NCI-H82 (cell line): ENCODE measurements around the gene HHLA2.

Source experiments
- DNase-seq: peaks from one replicate; lab custom pipeline; 2025; lab: John Stamatoyannopoulos, UW

Gene HHLA2

DNA sequence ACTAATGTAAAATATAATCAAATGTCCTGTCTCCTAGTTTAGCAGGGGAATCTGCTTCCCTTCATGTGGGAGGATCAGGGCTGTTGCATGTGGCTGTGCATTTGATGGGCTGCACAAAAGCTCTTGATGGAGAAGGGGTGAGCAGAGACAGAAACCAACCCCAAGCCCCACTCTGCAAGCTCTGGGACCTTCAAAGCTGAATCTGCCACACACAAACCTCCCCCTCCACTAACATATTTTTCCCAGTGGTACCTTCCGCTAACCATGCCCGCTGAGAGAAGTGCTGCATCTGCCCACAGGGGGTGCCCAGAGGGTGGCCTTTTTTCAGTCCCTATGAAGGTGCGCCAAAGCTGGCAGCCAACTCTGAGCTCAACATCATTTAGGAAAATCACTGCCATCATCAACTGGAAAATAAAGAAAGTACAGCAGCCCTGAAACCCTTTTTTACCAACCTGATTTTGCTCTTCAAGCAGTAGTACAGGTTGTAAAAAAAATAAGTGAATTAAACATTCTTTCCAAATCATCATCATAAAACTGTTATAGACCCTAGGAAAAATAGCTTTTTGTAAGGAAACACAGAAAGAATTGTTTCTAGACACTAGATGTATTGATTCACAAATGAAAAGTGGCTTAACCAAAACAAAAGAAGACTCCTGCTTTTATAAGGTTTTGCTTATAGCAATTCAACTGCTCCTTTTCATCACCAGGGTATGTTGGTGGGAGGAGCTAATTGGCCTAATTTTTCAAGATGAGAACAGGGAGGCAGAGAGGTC is 97.0 kb downstream of the HHLA2 start:
- DNase-seq = no peak

DNA sequence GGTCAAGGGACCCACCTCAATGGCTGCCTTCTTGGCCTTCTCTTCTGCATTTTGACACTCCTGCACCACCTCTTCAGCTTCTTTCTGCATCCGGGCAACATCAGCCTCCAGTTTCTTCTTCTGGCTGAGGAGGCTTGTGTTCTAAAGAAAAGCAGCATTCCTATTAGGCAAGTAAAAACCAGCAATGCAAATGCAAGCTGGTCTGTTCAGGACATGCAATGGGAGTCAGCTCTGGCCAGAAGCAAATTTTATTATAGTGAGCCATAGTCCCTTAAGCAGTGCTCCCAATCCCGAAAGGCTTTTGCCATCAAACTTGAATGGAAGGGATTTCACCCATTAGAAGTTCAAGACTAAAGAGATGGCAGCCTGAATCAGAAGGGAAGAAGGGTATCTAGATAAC is 97.7 kb downstream of the HHLA2 start:
- DNase-seq = no peak

DNA sequence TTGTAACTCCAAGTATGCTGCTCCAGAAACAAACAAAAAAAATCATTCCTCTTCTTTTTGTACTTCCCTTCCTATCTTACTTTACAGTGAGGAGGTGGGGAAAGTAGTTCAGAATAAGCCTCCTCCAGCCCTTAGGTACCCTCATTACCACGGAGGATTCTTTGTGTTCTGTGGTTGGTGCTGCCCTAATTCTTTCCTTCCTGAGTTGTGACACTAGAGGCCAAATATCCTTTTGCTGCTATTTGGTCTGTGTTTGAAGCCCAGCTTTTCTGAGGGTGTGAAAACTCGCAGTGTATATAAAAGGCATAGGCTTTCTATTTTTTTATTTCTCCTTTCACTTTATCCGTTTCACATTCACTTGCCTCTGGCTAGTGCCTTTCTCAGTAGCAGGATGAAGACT is 98.2 kb downstream of the HHLA2 start:
- DNase-seq = no peak

DNA sequence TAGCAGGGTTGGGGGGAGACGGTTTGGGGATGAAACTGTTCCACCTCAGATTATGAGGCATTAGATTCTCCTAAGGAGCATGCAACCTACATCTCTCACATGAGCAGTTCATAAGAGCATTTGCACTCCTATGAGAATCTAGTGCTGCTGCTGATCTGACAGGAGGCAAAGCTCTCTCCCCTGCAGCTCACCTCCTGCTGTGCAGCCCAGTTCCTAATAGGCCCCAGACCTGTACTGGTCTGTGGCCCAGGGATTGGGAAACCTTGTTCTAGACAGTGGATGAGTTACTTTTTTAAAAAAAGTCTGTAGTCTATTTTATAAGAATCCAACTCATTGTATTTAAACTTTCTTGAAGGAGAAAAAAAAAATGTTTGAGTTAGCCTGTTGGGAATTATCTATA is 100.0 kb downstream of the HHLA2 start:
- no peak for DNase-seq

DNA sequence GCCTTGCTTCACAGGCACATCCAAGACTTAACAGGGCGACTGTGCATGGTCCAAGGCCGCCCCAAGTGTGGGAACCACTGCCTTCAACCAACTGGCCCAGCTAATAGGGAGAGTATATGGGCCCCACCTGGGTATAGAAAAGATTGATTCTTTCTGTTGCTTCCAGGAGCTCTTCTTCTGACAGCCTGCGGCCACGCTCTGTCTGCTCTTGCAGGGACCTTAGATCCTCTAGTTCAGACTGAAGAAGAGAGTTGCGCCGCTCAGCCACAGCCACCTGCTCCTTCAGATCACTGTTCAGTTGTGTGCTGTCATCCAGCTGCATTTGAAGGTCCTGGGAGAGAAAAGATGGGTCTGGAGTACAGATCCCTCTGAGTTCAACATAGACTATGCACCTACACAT is 102.2 kb downstream of the HHLA2 start:
- DNase-seq = no peak

DNA sequence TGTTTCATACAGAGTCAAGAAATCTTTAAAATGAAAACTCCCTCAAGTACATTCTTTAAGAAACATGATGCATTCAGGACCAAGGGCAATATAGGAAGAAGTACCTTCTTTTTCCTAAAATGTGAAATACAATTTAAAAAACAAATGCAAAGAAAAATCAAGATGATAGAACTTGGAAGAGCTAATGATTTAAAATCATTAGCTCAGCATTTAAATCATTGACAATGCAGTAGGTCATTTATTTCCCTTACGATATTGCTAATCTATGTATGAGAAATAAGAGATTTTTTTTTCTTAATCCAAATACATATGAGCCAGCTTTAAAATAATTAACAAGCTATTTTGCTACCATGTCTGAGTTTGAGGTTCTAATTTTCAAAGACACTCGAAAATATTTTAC is 105.5 kb downstream of the HHLA2 start:
- DNase-seq = no peak

DNA sequence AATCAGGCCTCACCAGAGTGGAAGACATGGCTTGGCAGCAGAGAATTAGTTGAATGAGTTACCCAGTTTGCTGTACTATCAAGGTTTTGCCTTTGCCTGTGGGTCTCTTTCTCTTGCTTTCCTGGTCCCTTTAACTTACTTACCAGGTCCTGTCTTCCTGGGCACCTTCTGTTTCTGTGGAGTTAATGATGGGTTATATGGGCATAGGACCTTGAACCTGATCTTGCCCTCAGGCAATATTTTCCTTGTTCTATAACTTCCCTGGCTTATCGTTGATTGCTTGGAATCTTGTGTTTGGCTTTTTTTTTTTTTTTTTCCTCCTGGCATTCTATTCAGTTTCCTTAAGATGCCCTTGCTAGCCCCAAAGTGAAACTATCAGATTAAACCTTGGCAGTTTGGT is 106.8 kb downstream of the HHLA2 start:
- no peak for DNase-seq

DNA sequence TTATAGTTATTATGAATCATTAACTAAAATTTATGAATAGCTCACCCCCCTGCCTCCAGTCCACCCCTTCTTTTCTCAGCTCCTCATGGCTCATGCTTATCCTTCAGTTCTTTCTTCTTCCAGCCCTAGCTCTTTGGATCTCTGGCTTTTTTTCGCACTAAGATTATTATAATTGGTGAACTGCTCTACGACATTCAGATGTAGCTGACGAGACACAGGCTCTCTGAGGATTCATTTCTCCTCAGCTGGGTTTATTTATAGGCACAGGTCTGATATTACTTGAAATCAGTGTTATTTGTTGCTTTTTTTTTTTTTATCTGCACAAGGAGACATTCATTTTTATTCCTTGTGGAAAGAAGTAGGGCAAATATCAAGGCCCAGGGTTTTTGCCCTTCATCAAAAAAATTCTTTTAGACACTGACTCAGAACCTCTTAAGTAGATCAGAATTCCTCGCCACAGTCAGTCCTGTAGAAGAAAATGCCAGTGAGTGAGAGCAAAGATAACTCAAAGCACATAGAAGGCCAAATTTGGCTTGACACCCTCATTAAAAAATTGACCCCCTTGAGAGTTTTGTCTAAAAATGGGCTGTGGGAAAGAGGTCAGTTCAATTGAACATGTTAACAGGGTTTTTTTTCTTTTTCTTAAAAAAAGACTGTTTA is 107.5 kb downstream of the HHLA2 start:
- DNase-seq = peak; percentile 79

DNA sequence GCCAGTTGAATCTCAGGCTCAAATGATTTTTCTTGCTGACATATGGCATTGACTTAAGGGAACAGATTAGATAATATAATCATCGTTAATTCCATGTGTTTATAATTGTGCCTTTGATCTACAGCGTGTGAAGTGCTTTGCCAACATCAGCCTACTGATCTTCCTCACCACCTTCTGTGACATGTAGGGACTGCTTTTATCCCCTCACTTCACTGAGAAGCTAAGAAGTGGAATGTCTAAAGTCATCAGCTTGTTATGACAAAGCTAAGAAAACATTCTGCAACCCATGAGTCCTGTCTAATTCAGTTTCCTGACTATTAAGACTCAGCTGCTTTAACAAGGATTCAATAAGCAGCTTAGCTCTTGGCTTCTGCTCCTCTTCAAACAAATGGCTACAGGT is 108.0 kb downstream of the HHLA2 start:
- peak; percentile 98 for DNase-seq

DNA sequence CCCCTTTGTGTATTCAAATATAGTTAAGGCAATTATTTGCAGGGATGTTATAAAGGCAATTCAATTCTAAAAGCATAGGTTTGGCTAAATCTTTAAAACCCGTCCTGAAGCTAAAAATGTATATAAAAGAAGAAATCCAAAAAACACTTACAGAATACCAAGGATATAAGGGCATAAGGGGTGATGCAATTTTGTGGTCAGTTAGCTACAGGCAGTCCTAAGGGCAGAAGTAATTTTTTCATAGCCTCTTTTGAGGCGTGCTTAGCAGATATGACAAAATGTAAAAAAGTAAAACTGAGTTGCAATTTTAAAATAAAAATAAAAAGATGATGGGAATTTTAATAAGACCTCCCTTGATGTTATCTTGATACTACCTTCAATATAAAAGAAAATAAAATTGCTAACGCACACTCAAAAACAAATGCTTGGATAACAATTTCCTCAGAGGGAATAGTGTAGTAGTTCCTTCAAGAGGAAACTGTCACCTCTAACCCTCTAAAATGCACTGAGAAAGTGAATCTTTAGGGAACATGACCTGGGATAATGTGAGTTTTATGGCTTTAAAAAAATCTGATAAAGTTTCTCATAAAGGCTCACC is 109.8 kb downstream of the HHLA2 start:
- DNase-seq = no peak

DNA sequence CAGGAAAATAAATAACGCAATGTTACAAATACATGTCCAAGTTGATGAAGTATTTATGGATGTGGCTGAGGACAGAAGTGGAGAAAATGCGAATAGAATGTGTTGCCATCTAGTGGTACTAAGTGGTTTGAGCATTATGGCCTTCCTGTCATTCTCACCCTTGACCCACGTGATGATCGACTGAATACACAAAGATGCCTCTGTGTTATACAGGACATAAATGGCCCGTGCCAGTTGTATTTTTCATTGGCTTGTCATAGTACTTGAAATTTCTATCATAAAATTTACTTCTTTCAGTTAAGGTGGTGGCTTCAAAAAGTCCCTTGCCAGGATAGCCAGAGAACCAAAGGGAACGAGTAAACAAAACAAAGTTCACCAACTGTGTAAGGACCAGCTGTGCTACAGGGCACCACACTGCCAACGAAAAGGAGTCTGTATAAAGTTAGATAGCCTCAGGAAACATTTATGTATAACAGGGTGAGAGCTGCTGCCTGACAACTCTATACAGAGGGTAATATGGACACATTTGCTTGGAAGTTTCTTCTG is 110.4 kb downstream of the HHLA2 start:
- peak; percentile 81 for DNase-seq

DNA sequence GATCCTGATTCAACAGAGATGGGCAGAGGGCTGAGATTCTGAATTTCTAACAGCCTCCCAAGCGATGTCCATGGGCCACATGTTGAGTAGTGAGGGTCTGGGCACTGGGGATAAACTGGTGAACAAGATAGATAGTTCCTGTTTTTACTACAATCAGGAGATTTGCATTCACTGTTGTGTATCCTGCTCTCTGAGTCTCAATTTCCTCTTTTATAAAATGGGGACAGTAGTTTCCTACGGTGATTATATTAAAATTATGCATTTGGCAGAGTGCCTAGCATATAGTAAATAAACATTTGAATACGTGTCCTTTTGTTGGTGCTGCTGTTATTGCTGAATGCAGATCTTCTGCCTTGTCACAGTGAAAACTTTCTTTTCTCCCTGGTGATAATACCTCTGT is 111.5 kb downstream of the HHLA2 start:
- DNase-seq = no peak

DNA sequence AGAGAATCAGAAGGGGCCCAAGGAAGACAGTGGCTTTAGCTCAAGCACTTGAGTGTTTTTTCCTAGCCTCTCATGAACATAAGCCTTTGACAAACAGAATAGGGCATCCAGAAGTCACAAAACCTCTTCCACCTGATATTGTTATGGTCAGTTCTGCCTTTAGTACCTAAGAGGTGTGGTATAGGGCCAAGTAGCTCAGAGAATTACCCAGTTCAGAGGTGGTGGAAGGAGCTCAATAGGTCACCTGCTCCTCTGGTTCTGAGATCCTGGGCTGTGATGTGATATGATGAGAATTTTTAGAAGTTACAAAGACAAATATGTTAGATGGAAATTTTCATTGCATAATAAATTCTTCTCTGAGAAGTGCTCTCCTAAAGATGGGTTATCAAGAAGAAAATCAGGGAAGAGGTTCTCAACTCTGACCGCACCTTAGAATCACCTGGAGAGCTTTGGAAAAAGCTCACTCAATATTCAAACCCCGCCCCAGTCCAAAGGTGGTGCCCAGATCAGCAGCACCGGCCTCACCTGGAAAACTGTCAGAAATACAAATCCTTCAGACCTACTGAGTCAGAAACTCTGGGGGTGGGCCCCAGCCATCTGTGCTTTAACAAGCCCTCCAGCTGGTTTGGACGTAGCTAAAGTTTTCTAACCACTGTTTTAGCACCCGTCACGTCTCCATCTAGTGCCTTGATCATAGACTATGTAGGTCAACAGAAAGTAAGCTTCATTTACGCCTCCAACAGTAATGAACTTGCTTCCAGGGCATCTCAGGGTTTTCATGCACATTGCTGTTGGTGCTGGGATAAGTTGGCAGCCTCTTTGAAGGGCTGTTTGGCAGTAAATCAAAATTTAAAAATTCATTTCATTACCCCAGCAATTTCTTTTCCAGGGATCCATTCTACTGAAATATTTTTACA is 112.8 kb downstream of the HHLA2 start:
- no peak for DNase-seq

DNA sequence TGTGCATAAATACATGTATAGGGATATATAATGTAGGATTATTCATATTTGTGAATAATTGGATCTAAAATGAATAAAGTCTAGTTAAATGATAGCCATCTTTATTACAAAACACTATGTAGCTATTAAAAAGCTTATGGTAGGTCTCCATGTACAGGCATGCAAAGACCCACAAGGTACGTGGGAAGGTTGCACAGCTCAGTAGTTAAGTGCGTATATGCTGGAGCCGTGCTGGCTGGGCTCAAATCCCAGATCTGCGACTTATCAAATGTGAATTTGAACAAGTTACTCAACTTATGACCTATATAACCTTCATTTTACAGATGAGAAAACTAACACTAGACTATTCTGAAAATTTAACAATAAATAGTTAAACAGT is 113.4 kb downstream of the HHLA2 start:
- no peak for DNase-seq

DNA sequence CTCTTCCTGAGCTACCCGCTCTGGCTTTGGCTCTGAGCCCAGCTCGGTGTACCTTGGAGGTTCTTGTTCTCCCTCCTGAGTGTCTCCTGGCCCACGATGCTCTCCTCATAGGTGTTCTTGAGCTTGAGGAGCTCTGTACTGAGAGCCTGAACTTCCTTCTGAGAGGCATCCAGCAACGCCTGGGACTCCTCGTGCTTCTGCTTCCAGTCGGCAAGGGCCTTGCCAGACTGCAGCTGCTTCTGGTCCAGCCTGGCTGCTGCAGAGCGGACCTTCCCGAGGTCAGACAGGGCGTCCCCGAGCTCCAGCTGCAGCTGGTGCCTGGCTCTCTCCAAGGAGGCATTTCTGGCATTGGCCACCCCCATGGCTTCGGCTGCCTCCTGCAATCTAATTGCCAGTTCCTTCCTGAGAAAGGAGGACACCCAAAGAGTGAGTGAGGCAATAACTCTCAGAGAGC is 114.2 kb downstream of the HHLA2 start:
- no peak for DNase-seq

DNA sequence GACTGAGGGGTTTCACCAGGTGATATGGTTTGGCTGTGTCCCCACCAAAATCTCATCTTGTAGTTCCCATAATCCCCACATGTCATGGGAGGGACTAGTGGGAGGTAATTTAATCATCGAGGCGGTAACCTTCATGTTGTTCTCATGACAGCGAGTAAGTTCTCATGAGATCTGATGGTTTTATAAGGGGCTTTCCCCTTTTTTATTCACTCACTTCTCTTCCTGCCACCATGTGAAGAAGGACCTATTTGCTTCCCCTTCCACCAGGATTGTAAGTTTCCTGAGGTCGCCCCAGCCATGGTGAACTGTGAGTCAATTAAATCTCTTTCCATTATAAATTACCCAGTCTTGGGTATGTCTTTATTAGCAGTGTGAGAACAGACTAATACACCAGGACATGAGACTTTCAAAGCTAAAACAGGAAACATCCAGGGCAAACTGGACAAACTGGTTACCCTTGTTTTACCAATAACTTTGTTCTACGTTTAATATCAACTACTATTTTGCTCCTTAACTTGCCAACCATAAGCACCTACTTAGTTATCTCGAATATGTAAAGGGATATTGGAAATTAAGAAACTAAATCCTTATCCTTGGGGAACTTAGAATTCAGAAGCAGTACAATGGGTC is 115.9 kb downstream of the HHLA2 start:
- no peak for DNase-seq

DNA sequence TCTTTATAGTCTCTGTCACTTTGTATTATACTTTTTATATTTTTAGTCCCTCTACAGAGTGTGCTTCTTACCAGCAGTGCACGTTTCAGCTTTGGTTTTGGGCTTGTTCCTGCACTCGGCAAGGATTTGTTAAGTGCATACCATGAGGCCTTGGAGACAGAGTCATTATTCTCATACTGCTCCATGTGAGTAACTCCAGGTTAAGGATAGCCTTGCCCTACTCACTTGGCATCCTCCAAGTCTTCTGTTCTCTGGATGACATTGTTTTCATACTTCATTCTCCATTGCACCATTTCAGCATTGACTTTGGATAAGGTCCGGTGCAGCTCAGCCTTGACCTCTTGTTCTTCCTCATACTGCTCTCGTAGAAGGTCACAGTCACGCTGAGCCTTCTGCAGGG is 117.7 kb downstream of the HHLA2 start:
- DNase-seq = no peak

DNA sequence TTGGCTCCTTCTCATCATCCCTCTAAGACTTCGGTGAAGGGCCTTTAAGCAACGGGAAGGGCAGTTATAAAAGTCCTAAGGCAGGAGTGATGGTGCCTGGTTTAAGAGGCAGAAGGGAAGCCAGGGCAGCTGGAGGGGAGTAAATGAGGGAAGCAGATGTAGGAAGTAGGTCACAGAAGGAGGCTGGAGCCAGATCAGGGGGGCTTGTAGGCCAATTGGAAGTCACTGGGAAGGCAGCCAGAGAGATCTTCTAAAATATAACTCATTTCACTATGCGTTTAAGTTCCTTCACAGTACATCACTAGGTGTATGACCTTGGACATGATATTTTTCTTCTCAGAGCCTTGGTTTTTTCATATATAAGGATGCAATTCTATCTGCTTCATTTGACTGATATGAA is 119.3 kb downstream of the HHLA2 start:
- DNase-seq = peak; percentile 52

DNA sequence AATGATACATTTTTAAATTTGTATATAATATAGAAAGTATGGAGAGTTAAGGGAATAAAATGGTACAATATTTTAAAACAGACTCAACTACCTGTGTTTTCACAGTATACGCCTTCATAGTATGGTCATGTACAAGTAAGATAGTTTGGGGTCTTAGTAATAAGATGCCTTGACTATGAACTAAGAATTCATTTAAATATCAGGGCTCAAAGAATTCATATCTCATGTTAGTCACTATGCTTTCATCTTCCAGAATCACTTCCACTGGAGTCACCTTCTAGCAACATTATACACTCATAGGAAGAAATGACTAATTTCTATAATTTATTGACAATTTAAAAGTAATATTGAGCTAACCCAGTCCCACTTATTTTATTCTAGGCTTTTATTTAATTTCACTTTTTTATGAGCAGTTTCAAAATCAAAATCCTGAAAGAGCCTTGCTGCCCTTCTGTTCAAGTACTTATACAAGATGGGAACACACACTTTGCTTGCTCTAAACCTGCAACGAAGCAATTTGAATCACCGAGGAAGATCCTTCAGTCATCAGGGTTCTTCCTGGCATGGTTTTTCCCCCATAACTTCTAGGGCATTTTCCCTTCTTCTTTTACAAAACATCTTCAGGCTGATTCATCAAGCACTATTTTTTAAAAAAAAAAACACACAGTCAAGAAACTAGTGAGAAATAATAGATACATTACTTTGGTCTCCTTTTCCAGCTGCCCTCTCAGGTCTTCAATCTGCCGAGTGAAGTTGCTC is 119.9 kb downstream of the HHLA2 start:
- no peak for DNase-seq

DNA sequence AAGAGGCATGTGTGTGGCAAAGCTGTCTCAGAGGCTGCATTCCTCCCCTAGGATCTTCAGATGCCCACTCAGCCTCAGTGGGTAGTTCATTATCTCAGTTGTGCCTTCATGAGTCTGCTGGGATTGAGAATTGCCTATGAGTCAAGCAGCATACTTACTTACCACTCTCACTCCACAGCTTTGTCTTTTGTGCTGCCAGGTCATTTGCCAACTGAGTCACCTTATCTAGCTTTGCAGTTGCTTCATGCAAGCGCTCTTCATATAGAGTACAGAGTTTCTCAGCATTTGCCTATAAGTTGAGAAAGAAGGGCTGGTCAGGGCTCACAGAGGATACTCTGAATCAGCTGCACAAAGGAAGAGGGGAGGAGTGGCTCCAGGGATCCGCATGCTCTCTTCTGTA is 124.6 kb downstream of the HHLA2 start:
- DNase-seq = no peak
